ENCODE results near the gene ABHD1.

- TF ChIP-seq CTCF (IDR thresholded peaks at IDR 0.05; ENCODE audit: extremely low read depth in 1 of 2, insufficient read depth in 1 of 2, low read depth in 1 of 2, low read length in 2 of 2), result no peak
- TF ChIP-seq GATA2 (IDR thresholded peaks at IDR 0.05; ENCODE audit: insufficient read depth, insufficient read length, low read depth, low read length), result no peak
- TF ChIP-seq POLR2A (IDR thresholded peaks at IDR 0.05; ENCODE audit: low read depth, low read length), result no peak
- no peak for TF ChIP-seq EZH2 (IDR thresholded peaks at IDR 0.05; ENCODE audit: borderline replicate concordance, low read depth, low read length, severe bottlenecking)
Measured at GRCh38 chr2:27139310-27139709, 15.7 kb downstream of the ABHD1 start, which contains the start of gene PRR30.

Measured in endothelial cell of umbilical vein (primary cell).